Measurements from ENCODE around the gene VAPA. TPM values are rescaled to one million over a fixed set of nuclear protein-coding genes. Genes with fewer than 3 reads are reported as not detected.

Gene VAPA
- polyA plus RNA-seq, 1 donor (not counting 4 experiments of a cell fraction or from before 2014, with no cell fraction given), result 350 TPM

DNA sequence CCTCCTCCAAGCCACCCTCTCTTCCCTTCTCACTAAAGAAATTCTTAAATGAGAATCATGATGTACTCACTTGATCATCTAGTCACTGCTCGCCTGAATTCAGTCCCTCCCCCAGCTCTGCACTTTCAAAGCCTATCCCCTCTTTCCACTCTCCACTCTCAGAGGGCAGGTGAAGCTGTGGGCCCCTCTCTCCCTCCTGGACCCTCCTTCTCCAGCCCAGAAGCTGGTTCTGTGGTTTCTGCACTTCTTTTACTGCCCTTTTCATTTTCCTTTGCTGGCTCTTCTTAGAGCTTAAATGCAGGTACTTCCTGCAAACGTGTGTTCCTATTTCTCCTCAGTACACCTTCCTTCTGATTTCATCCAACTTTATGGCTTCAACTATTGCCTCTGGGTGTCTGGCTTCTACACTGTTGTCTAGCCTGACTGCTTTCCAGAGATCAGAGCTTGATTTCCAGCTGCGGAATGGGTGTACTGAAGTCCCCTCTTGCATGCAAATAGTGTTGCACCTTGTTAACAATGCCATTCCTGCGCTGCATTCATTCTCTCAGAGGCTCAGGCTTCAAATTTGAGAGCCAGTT is 43.3 kb upstream of the VAPA start:
- dilution Hi-C loops (cut with MboI; ENCODE audit: extremely low pct_ligation_motif_present, low sequenced_read_pairs), result no loop called here
- Histone ChIP-seq H3K27ac (ENCODE audit: control insufficient read depth, insufficient read depth, low read length) (peak overlapping the region; percentile 47), H4K20me1 (ENCODE audit: control insufficient read depth, extremely low read depth, insufficient read depth, low read length) (no peaks in the 10 kb centered on the region), H3K4me2 (ENCODE audit: control insufficient read depth, extremely low read depth, insufficient read depth, low read depth, low read length) (peak overlapping the region; percentile 13), H3K9me1 (ENCODE audit: control insufficient read depth, extremely low read depth, insufficient read depth, low read length) (no peaks in the 10 kb centered on the region), H3K36me3 (ENCODE audit: control insufficient read depth in 2 of 2, extremely low read depth in 1 of 2, insufficient read depth in 2 of 2, low read length in 2 of 2) (no peaks in the 10 kb centered on the region), H3K9ac (ENCODE audit: control insufficient read depth, extremely low read depth, insufficient read depth, low read length) (peak overlapping the region; percentile 4), H3K79me2 (ENCODE audit: control insufficient read depth, insufficient read depth, low read length) (no peaks in the 10 kb centered on the region), H2AFZ (ENCODE audit: control insufficient read depth, low read length) (peak overlapping the region; percentile 77), H3K9me3 (ENCODE audit: control insufficient read depth, low read depth, low read length) (peaks cover 6% of the 10 kb centered on the region), H3K4me1 (ENCODE audit: control insufficient read depth, extremely low read depth, insufficient read depth, low read length) (peaks cover 29% of the 10 kb centered on the region), H3K27me3 (ENCODE audit: control insufficient read depth, extremely low read depth, insufficient read depth, low read length) (no peaks in the 10 kb centered on the region), H3K4me3 (ENCODE audit: control insufficient read depth in 2 of 3, extremely low read depth in 1 of 3, insufficient read depth in 2 of 3, low read depth in 1 of 3, low read length in 3 of 3) (no peak overlapping the region)
- TF ChIP-seq EZH2 (IDR thresholded peaks at IDR 0.05; ENCODE audit: low read length), result no peak
- TF ChIP-seq CTCF (optimal IDR thresholded peaks at IDR 0.05 in 1 of 3, IDR thresholded peaks at IDR 0.05 in 1 of 3, conservative IDR thresholded peaks at IDR 0.05 in 1 of 3; ENCODE audit: extremely low read depth in 1 of 3, insufficient read depth in 2 of 3, low read length in 3 of 3), result no peak
- DNase-seq (ENCODE audit: low read depth, low spot score), result no peak
- FAIRE-seq, result no peak

DNA sequence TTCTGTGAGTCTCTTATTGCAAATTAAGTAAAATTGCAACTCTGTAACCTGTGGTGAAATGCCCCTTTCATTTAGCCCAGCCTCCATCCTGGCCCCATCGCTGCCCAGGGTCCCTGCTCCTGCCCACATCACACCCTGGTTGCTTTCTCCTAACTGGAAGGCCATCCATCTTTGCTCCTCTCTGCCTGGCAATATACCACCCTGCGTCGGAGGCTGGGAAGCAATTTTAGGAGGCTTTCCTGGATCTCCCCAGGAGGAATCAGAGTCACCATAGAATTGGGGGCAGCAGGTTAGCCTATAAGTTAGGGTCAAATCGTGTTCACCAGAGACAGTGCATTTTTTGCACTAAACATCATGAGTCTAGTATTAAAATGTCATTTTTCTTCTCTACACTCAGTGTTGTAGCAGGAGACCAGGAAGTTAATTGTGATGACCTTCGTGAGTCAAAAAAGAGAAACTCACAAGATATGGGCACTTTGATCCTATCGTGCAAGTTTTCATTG is 42.5 kb upstream of the VAPA start:
- no peak for TF ChIP-seq CTCF (optimal IDR thresholded peaks at IDR 0.05 in 1 of 3, IDR thresholded peaks at IDR 0.05 in 1 of 3, conservative IDR thresholded peaks at IDR 0.05 in 1 of 3; ENCODE audit: extremely low read depth in 1 of 3, insufficient read depth in 2 of 3, low read length in 3 of 3)
- no peak for TF ChIP-seq EZH2 (IDR thresholded peaks at IDR 0.05; ENCODE audit: low read length)
- Histone ChIP-seq H3K36me3 (ENCODE audit: control insufficient read depth in 2 of 2, extremely low read depth in 1 of 2, insufficient read depth in 2 of 2, low read length in 2 of 2) (no peaks in the 10 kb centered on the region), H3K9me3 (ENCODE audit: control insufficient read depth, low read depth, low read length) (peaks cover under 1% of the 10 kb centered on the region), H2AFZ (ENCODE audit: control insufficient read depth, low read length) (no peak overlapping the region), H3K27ac (ENCODE audit: control insufficient read depth, insufficient read depth, low read length) (no peak overlapping the region), H4K20me1 (ENCODE audit: control insufficient read depth, extremely low read depth, insufficient read depth, low read length) (no peaks in the 10 kb centered on the region), H3K27me3 (ENCODE audit: control insufficient read depth, extremely low read depth, insufficient read depth, low read length) (no peaks in the 10 kb centered on the region), H3K9me1 (ENCODE audit: control insufficient read depth, extremely low read depth, insufficient read depth, low read length) (no peaks in the 10 kb centered on the region), H3K4me3 (ENCODE audit: control insufficient read depth in 2 of 3, extremely low read depth in 1 of 3, insufficient read depth in 2 of 3, low read depth in 1 of 3, low read length in 3 of 3) (no peak overlapping the region), H3K4me2 (ENCODE audit: control insufficient read depth, extremely low read depth, insufficient read depth, low read depth, low read length) (no peak overlapping the region), H3K4me1 (ENCODE audit: control insufficient read depth, extremely low read depth, insufficient read depth, low read length) (peaks cover 30% of the 10 kb centered on the region), H3K9ac (ENCODE audit: control insufficient read depth, extremely low read depth, insufficient read depth, low read length) (no peak overlapping the region), H3K79me2 (ENCODE audit: control insufficient read depth, insufficient read depth, low read length) (no peaks in the 10 kb centered on the region)
- FAIRE-seq (no peak), DNase-seq (ENCODE audit: low read depth, low spot score) (no peak)
- dilution Hi-C loops (cut with MboI; ENCODE audit: extremely low pct_ligation_motif_present, low sequenced_read_pairs), result no loop called here
